CD14-positive monocyte (primary cell): Measurements from ENCODE around the gene PCAT7. TPM values are rescaled to one million over a fixed set of nuclear protein-coding genes. Genes with fewer than 3 reads are reported as not detected.
A peak's percentile ranks its signal among the peaks of the same experiment; 100 is the strongest.

Experiments used
- DNase-seq, 3 donors: peaks; one replicate each; pipeline ENCODE4 v3.0.0-alpha.2; 2011 to 2022
- H2AFZ ChIP-seq: 2 replicates; pipeline ENCODE4 v1.6.0; 2012; ENCODE audit warnings: mild to moderate bottlenecking, low read depth, low read length, inconsistent platforms; ENCODE audit not compliant: insufficient read depth, poor library complexity, severe bottlenecking
- H3K27ac ChIP-seq, 2 donors: 1 replicate in 1 of 2; 2 replicates in 1 of 2; pipeline ENCODE4 v1.5.1; 2012 to 2013; ENCODE audit warnings: low read length in 2 of 2, control low read depth in 1 of 2, inconsistent platforms in 1 of 2, low read depth in 1 of 2, mild to moderate bottlenecking in 1 of 2
- H3K27me3 ChIP-seq, 2 donors: one replicate each; pipeline versions ENCODE4 v1.6.0 to v1.6.1; 2011 to 2013; ENCODE audit warnings: low read length in 2 of 2; ENCODE audit not compliant: control insufficient read depth in 2 of 2, insufficient read depth in 2 of 2
- H3K36me3 ChIP-seq, 2 donors: replicated peaks in 1 of 2; 1 replicate in 1 of 2; 2 replicates in 1 of 2; pipeline versions ENCODE4 v1.5.1 to v1.6.1; 2012 to 2013; ENCODE audit warnings: low read length in 2 of 2, control low read depth in 1 of 2, inconsistent platforms in 1 of 2, mild to moderate bottlenecking in 1 of 2; ENCODE audit not compliant: insufficient read depth in 2 of 2, control insufficient read depth in 1 of 2
- H3K4me1 ChIP-seq, 2 donors: 1 replicate in 1 of 2; 2 replicates in 1 of 2; pipeline versions ENCODE4 v1.5.1 to v1.6.1; 2012 to 2013; ENCODE audit warnings: low read length in 2 of 2, control low read depth in 1 of 2, inconsistent platforms in 1 of 2, mild to moderate bottlenecking in 1 of 2, moderate library complexity in 1 of 2; ENCODE audit not compliant: insufficient read depth in 2 of 2, control insufficient read depth in 1 of 2
- H3K4me2 ChIP-seq: replicated peaks from 2 replicates; pipeline ENCODE3; 2012; ENCODE audit warnings: low read length, moderate library complexity, mild to moderate bottlenecking; ENCODE audit not compliant: poor library complexity, severe bottlenecking; ENCODE audit errors: extremely low read depth
- H3K4me3 ChIP-seq, 3 experiments: fragments of 200-600 bp in 1 of 3; sonication (generic) in 1 of 3; replicated peaks in 1 of 3; 1 replicate in 2 of 3; 2 replicates in 1 of 3; pipeline ENCODE4 v1.5.1; 2011 to 2013; ENCODE audit warnings: low read length in 3 of 3, mild to moderate bottlenecking in 3 of 3, control low read depth in 2 of 3, low read depth in 2 of 3, inconsistent platforms in 1 of 3, moderate library complexity in 1 of 3
- H3K79me2 ChIP-seq: 2 replicates; pipeline ENCODE4 v1.6.0; 2012; ENCODE audit warnings: mild to moderate bottlenecking, control low read depth, inconsistent platforms, low read length, moderate library complexity; ENCODE audit not compliant: insufficient read depth
- H3K9ac ChIP-seq: 2 replicates; pipeline ENCODE4 v1.6.0; 2017; ENCODE audit warnings: low read length, mild to moderate bottlenecking; ENCODE audit not compliant: insufficient read depth, poor library complexity, severe bottlenecking
- H3K9me3 ChIP-seq, 2 donors: replicated peaks in 1 of 2; 1 replicate in 1 of 2; 2 replicates in 1 of 2; pipeline versions ENCODE4 v1.5.1 to v1.6.1; 2012 to 2013; ENCODE audit warnings: low read length in 2 of 2, control low read depth in 1 of 2; ENCODE audit not compliant: control insufficient read depth in 1 of 2, insufficient read depth in 1 of 2
- H4K20me1 ChIP-seq: 2 replicates; pipeline ENCODE4 v1.6.0; 2012; ENCODE audit warnings: mild to moderate bottlenecking, low read length, control low read depth, moderate library complexity; ENCODE audit not compliant: insufficient read depth
- H3K27ac Mint-ChIP-seq, 7 donors: one replicate each; pipeline ENCODE4 v1.8.0; 2020; ENCODE audit warnings: mild to moderate bottlenecking in 7 of 7, mixed read lengths in 7 of 7, moderate library complexity in 6 of 7, inconsistent platforms in 2 of 7
- H3K27me3 Mint-ChIP-seq, 3 donors: one replicate each; pipeline ENCODE4 v1.8.0; 2021 to 2022; ENCODE audit warnings: low read depth in 3 of 3, mild to moderate bottlenecking in 3 of 3, mixed read lengths in 3 of 3, moderate library complexity in 3 of 3, inconsistent platforms in 1 of 3
- H3K36me3 Mint-ChIP-seq, 2 donors: one replicate each; pipeline ENCODE4 v1.8.0; 2020; ENCODE audit warnings: mixed read lengths in 2 of 2, inconsistent platforms in 1 of 2, mild to moderate bottlenecking in 1 of 2
- H3K4me1 Mint-ChIP-seq: one replicate; pipeline ENCODE4 v1.8.0; 2020; ENCODE audit warnings: mild to moderate bottlenecking, mixed read lengths
- H3K4me3 Mint-ChIP-seq, 2 donors: one replicate each; pipeline ENCODE4 v1.8.0; 2020; ENCODE audit warnings: mild to moderate bottlenecking in 2 of 2, mixed read lengths in 2 of 2, moderate library complexity in 1 of 2
- H3K9me3 Mint-ChIP-seq, 7 donors: one replicate each; pipeline ENCODE4 v1.8.0; 2020 to 2022; ENCODE audit warnings: mixed read lengths in 7 of 7, mild to moderate bottlenecking in 6 of 7, moderate library complexity in 6 of 7, inconsistent platforms in 2 of 7
- WGBS: methylation state at CpG from one replicate; pipeline ENCODE4 v1.1.5; 2013; ENCODE audit warnings: missing lambda C conversion rate; ENCODE audit not compliant: insufficient coverage; 5-methylcytosine and 5-hydroxymethylcytosine counted together
- intact Hi-C, 2 donors: fragments of 100-400 bp; cut with micrococcal nuclease; formaldehyde crosslinking; loops; one replicate each; pipeline versions ENCODE4 v1.15.0 to v1.15.1; 2023
- polyA plus RNA-seq, 3 donors: library from polyadenylated mRNA; depleted of rRNA in 1 of 3; unstranded in 2 of 3; stranded (reverse) in 1 of 3; fragments of 300-500 nt in 2 of 3; fragments of >200 nt in 1 of 3; fragmentation: Illumina TruSeq in 2 of 3; gene quantifications; 1 replicate in 2 of 3; 2 replicates in 1 of 3; pipeline ENCODE4 v1.2.3, GENCODE V29; 2012 to 2021
- small RNA-seq: library from RNA; depleted of rRNA; stranded (forward); fragments of <200 nt; gene quantifications from one replicate; pipeline ENCODE3, GENCODE V24; 2012; ENCODE audit warnings: low read depth; ENCODE audit not compliant: insufficient read length
- TF ChIP-seq, protein P1 (sequence below): fragments of 200-600 bp; IDR thresholded peaks from one replicate; pipeline ENCODE4 v1.8.0; 2022; ENCODE audit warnings: antibody characterized with exemption, mild to moderate bottlenecking

Gene PCAT7
- polyA plus RNA-seq, 3 donors = not detected

DNA sequence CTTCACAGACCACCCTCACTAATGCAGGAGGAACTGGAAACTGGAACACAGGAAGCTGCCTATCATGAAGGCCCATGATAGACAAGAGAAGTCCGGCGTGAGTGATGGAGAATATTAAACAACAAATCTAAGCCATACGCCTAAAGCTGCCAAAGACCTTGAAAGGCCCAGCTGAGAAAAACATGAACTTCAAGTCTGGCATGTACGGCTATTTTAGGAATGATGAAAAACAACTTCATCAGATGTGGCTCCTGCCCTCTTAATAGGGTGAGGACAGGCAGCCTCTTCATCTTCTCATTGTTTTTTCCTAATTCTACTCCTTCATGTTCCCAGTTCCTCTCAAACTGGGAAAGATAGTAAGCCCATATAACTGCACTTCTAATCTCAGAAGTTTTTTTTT lies 64.1 kb downstream of the PCAT7 start:
- Mint-ChIP-seq H3K4me3 (no peak overlapping the region), H3K36me3 (peaks cover 53 to 63% of the 10 kb centered on the region in 2 donors), H3K4me1 (peaks cover 4% of the 10 kb centered on the region), H3K9me3 (no peaks in the 10 kb centered on the region), H3K27ac (peak overlapping the region in 1 of 7 donors; percentile 2), H3K27me3 (peaks cover 0 to 2% (median 0%) of the 10 kb centered on the region in 3 donors)
- no peak overlapping the region for H2AFZ ChIP-seq
- no CpG with 5 or more reads among the region's 4 CpGs for WGBS
- H4K20me1 ChIP-seq = no peaks in the 10 kb centered on the region
- no peak overlapping the region for H3K9ac ChIP-seq
- no peaks in the 10 kb centered on the region for H3K27me3 ChIP-seq
- no peak overlapping the region for H3K4me2 ChIP-seq
- H3K4me3 ChIP-seq = no peak overlapping the region
- no peaks in the 10 kb centered on the region for H3K4me1 ChIP-seq
- no peaks in the 10 kb centered on the region for H3K79me2 ChIP-seq
- TF ChIP-seq, protein P1, sequence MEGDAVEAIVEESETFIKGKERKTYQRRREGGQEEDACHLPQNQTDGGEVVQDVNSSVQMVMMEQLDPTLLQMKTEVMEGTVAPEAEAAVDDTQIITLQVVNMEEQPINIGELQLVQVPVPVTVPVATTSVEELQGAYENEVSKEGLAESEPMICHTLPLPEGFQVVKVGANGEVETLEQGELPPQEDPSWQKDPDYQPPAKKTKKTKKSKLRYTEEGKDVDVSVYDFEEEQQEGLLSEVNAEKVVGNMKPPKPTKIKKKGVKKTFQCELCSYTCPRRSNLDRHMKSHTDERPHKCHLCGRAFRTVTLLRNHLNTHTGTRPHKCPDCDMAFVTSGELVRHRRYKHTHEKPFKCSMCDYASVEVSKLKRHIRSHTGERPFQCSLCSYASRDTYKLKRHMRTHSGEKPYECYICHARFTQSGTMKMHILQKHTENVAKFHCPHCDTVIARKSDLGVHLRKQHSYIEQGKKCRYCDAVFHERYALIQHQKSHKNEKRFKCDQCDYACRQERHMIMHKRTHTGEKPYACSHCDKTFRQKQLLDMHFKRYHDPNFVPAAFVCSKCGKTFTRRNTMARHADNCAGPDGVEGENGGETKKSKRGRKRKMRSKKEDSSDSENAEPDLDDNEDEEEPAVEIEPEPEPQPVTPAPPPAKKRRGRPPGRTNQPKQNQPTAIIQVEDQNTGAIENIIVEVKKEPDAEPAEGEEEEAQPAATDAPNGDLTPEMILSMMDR = no peak
- intact Hi-C loops = no loop called here
- H3K36me3 ChIP-seq = peaks cover 32 to 56% of the 10 kb centered on the region in 2 donors
- H3K27ac ChIP-seq = peak overlapping the region in 1 of 2 donors; percentile 31
- no peaks in the 10 kb centered on the region for H3K9me3 ChIP-seq
- DNase-seq = no peak

Small RNAs within 50 kb of the gene (small RNA-seq; reads per million reads assigned to genes)
- gene RNU6-669P = not detected

Other genes with a start within 250 kb of the PCAT7 start
- not detected for gene NUTM2F, start 226.4 kb upstream of the PCAT7 start, polyA plus RNA-seq
- not detected for gene FBP2, start 38.7 kb downstream of the PCAT7 start, polyA plus RNA-seq
- 10 to 100 TPM; 82.2 to 95.5 (median 84.4) TPM for gene FBP1, start 84.4 kb downstream of the PCAT7 start, polyA plus RNA-seq
- gene AOPEP, start 171.6 kb downstream of the PCAT7 start, polyA plus RNA-seq = 1 to 10 TPM; 3.0 to 4.1 (median 3.1) TPM